ENCODE results near the gene NDUFA13. TPM values are rescaled to one million over a fixed set of nuclear protein-coding genes. Genes with fewer than 3 reads are reported as not detected.

NDUFA13 gene
- total RNA-seq, 3 donors from 2014 or later, result 97.3 to 134 (median 99.2) TPM

- Histone ChIP-seq H3K27me3 (no peaks in the 10 kb centered on the region), H3K4me1 (no peaks in the 10 kb centered on the region), H3K4me3 (no peak overlapping the region), H3K27ac (no peak overlapping the region), H3K36me3 (no peaks in the 10 kb centered on the region), H3K9me3 (no peaks in the 10 kb centered on the region)
- no peak for TF ChIP-seq POLR2AphosphoS5 (IDR thresholded peaks at IDR 0.05)
- TF ChIP-seq, protein P1, sequence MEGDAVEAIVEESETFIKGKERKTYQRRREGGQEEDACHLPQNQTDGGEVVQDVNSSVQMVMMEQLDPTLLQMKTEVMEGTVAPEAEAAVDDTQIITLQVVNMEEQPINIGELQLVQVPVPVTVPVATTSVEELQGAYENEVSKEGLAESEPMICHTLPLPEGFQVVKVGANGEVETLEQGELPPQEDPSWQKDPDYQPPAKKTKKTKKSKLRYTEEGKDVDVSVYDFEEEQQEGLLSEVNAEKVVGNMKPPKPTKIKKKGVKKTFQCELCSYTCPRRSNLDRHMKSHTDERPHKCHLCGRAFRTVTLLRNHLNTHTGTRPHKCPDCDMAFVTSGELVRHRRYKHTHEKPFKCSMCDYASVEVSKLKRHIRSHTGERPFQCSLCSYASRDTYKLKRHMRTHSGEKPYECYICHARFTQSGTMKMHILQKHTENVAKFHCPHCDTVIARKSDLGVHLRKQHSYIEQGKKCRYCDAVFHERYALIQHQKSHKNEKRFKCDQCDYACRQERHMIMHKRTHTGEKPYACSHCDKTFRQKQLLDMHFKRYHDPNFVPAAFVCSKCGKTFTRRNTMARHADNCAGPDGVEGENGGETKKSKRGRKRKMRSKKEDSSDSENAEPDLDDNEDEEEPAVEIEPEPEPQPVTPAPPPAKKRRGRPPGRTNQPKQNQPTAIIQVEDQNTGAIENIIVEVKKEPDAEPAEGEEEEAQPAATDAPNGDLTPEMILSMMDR (IDR thresholded peaks at IDR 0.05), result no peak
- TF ChIP-seq POLR2A (IDR thresholded peaks at IDR 0.05), result no peak
- intact Hi-C loops (cut with DNase I; ENCODE audit: low total_unique reads), result loop anchor here (2.0 kb wide), 1 partner anchor 52 kb away; no protein-coding TSS in a partner anchor
- no peak for DNase-seq (ENCODE audit: low spot score in 2 of 2)
Observed at GRCh38 chr19:19568802-19569756, 53.1 kb downstream of the NDUFA13 start.

DNA sequence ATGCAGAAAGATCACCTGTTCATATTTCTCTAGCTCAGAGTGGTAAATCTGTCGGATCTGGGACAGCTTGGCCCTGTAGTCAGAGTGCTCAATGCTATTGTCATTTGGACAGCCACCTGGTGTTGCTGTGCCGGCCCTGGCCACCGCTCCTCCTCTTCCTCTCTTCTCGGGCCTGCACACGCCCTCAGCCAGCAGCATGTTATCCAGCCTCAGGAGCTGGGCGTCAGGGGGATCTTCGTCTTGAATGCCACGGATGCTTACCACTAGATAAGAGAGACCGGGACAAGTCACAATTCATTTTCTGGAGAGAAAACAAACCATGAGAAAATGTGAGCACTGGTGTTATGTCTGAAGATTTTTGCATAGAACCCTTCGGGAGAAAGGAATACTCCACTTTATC lies 54.5 kb downstream of the NDUFA13 start:
- H3K9me3 ChIP-seq, result no peaks in the 10 kb centered on the region
- no peaks in the 10 kb centered on the region for H3K4me1 ChIP-seq
- H3K36me3 ChIP-seq, result no peaks in the 10 kb centered on the region
- H3K4me3 ChIP-seq, result no peak overlapping the region
- intact Hi-C loops (cut with DNase I; ENCODE audit: low total_unique reads), result no loop called here
- no peaks in the 10 kb centered on the region for H3K27me3 ChIP-seq
- TF ChIP-seq, protein P1 (IDR thresholded peaks at IDR 0.05), result no peak
- TF ChIP-seq POLR2A (IDR thresholded peaks at IDR 0.05) (no peak), POLR2AphosphoS5 (IDR thresholded peaks at IDR 0.05) (no peak)
- no peak overlapping the region for H3K27ac ChIP-seq
- DNase-seq (ENCODE audit: low spot score in 2 of 2), result no peak

DNA sequence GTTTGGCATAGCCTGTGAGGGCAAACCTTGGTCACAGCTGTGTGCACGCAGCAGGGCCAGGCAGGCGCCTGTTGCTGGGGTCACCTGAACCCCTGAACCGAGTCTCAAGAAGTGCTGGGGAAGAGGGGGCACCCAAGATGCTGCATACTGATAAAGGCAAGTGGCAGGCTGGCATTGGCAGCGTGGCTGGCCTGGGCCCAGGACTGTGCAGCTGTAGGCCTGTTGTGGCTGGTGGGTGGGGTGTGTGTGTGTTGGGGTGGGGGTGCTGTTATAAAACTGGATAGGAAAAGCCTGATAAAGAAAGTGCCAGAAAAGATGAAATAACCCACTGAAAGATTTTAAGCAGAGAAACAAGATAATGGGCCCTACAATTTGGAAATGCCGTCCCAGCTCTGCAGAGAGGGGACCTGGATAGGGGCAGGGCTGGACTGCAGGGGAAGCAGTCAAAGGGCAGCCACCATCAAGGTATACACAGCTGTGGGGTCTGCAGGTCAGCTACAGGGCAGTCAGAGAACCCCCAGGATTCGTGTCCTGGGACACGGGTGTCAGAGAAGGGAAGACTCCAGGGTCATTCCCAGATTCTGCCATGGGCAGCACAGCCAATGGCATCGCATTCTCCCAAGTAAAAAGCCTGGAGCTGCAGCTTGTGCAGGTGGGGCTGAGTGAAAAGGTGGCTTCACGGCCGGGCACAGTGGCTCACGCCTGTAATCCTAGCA lies 55.2 kb downstream of the NDUFA13 start:
- TF ChIP-seq, protein P1 (IDR thresholded peaks at IDR 0.05), result no peak
- H3K36me3 ChIP-seq, result no peaks in the 10 kb centered on the region
- no peaks in the 10 kb centered on the region for H3K4me1 ChIP-seq
- H3K4me3 ChIP-seq, result no peak overlapping the region
- no peaks in the 10 kb centered on the region for H3K9me3 ChIP-seq
- H3K27ac ChIP-seq, result no peak overlapping the region
- no peak for DNase-seq (ENCODE audit: low spot score in 2 of 2)
- no peaks in the 10 kb centered on the region for H3K27me3 ChIP-seq
- intact Hi-C loops (cut with DNase I; ENCODE audit: low total_unique reads), result no loop called here

DNA sequence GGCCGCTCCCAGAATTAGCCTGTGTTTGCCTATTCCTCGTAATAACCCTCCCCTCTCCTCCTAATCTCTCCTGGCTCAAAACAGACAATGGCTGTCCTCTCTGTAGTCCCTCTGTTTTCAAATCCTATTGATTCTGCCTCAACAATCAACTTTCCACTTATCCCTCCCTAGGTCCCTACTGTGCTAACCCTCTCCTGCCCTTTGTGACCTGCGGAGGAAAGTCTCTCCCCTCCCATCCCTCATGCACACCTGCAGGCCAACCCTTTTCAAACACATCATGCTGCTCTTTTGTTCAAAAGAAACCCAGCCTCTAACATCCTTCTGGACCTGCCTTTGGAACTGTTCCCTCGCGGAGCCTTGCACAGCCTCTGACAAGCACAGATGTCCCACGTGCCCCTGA lies 59.4 kb downstream of the NDUFA13 start:
- Histone ChIP-seq H3K4me3 (no peak overlapping the region), H3K4me1 (no peaks in the 10 kb centered on the region), H3K27me3 (no peaks in the 10 kb centered on the region), H3K27ac (no peak overlapping the region), H3K9me3 (peaks cover 0 to 3% of the 10 kb centered on the region in 2 donors), H3K36me3 (no peaks in the 10 kb centered on the region)
- no peak for DNase-seq (ENCODE audit: low spot score in 2 of 2)
- no peak for TF ChIP-seq POLR2AphosphoS5 (IDR thresholded peaks at IDR 0.05)
- intact Hi-C loops (cut with DNase I; ENCODE audit: low total_unique reads), result no loop called here

Other genes starting within 250 kb of the NDUFA13 start
- gene TM6SF2, start 242.9 kb upstream of the NDUFA13 start, total RNA-seq, result under 1 TPM; 0.32 to 0.98 (median 0.88) TPM
- 10 to 100 TPM; 23.8 to 31.6 (median 29.8) TPM for gene SUGP1, start 195.7 kb upstream of the NDUFA13 start, total RNA-seq
- 10 to 100 TPM; 33.4 to 59.4 (median 53.1) TPM for gene MAU2, start 195.4 kb upstream of the NDUFA13 start, total RNA-seq
- gene GATAD2A, start 110.5 kb upstream of the NDUFA13 start, total RNA-seq, result 10 to 100 TPM; 29.1 to 38.7 (median 33.6) TPM
- 1 to 10 TPM in 2 of 3 donors, under 1 TPM in 1; 0.96 to 2.9 (median 2.3) TPM for gene TSSK6, start 677 bp upstream of the NDUFA13 start, total RNA-seq
- gene YJEFN3, start 12.7 kb downstream of the NDUFA13 start, total RNA-seq, result 1 to 10 TPM in 2 of 3 donors, under 1 TPM in 1; 0.88 to 2.0 (median 1.3) TPM
- gene CILP2, start 22.0 kb downstream of the NDUFA13 start, total RNA-seq, result under 1 TPM; 0.15 to 0.66 (median 0.16) TPM
- gene PBX4, start 102.5 kb downstream of the NDUFA13 start, total RNA-seq, result 1 to 10 TPM; 3.4 to 5.9 (median 5.6) TPM
- 10 to 100 TPM in 2 of 3 donors, 1 to 10 TPM in 1; 3.2 to 17.1 (median 16.4) TPM for gene LPAR2, start 112.0 kb downstream of the NDUFA13 start, total RNA-seq
- 10 to 100 TPM in 1 of 3 donors, 1 to 10 TPM in 2; 7.9 to 10.4 (median 8.5) TPM for gene GMIP, start 127.4 kb downstream of the NDUFA13 start, total RNA-seq
- gene ATP13A1, start 147.5 kb downstream of the NDUFA13 start, total RNA-seq, result 100 to 1,000 TPM; 155 to 222 (median 189) TPM
- 10 to 100 TPM in 2 of 3 donors, 1 to 10 TPM in 1; 4.8 to 32.8 (median 16.7) TPM for gene ZNF101, start 152.6 kb downstream of the NDUFA13 start, total RNA-seq
- gene ZNF14, start 216.9 kb downstream of the NDUFA13 start, total RNA-seq, result 10 to 100 TPM in 2 of 3 donors, 1 to 10 TPM in 1; 7.0 to 22.7 (median 14.7) TPM